ENCODE measurements around the gene FAM117B. TPM values are rescaled to one million over a fixed set of nuclear protein-coding genes. Genes with fewer than 3 reads are reported as not detected.

The FAM117B gene
- total RNA-seq, 6 experiments from 2014 or later: 0.55 to 1.2 (median 0.87) TPM

GRCh38 chr2:202765436-202765835, 130.7 kb downstream of the FAM117B start:
- no peak overlapping the region for H3K4me3 Mint-ChIP-seq
- TF ChIP-seq, protein P1, sequence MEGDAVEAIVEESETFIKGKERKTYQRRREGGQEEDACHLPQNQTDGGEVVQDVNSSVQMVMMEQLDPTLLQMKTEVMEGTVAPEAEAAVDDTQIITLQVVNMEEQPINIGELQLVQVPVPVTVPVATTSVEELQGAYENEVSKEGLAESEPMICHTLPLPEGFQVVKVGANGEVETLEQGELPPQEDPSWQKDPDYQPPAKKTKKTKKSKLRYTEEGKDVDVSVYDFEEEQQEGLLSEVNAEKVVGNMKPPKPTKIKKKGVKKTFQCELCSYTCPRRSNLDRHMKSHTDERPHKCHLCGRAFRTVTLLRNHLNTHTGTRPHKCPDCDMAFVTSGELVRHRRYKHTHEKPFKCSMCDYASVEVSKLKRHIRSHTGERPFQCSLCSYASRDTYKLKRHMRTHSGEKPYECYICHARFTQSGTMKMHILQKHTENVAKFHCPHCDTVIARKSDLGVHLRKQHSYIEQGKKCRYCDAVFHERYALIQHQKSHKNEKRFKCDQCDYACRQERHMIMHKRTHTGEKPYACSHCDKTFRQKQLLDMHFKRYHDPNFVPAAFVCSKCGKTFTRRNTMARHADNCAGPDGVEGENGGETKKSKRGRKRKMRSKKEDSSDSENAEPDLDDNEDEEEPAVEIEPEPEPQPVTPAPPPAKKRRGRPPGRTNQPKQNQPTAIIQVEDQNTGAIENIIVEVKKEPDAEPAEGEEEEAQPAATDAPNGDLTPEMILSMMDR (IDR thresholded peaks at IDR 0.05): no peak
- H3K9me3 Mint-ChIP-seq: no peaks in the 10 kb centered on the region
- no peaks in the 10 kb centered on the region for H3K4me1 Mint-ChIP-seq (ENCODE audit: low read depth)
- no peaks in the 10 kb centered on the region for H3K27me3 Mint-ChIP-seq (ENCODE audit: insufficient read depth)
- H3K36me3 Mint-ChIP-seq (ENCODE audit: low read depth): no peaks in the 10 kb centered on the region
- no peak overlapping the region for H3K27ac Mint-ChIP-seq
- DNase-seq: no peak

DNA sequence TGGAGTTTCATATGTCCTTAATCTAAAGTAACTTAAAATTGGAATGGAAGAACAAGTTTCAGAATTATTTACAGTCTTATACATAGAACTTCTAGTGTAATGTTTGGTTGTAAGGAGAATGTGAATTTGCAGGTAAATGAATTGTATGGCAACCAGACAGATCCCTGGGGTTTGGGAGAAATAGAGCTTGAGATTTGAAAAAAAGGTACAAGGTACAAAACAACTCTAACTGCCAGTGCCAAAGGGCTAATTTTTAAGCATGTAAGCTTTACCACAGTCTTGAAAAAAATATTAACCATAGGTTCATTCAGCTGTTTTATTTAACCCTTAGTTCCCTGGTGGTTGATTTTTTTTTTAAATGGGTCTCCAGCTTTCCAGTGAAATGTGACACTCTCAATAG, 133.5 kb downstream of the FAM117B start:
- no peaks in the 10 kb centered on the region for H3K9me3 Mint-ChIP-seq
- no peak overlapping the region for H3K4me3 Mint-ChIP-seq
- no peaks in the 10 kb centered on the region for H3K4me1 Mint-ChIP-seq (ENCODE audit: low read depth)
- no peaks in the 10 kb centered on the region for H3K27me3 Mint-ChIP-seq (ENCODE audit: insufficient read depth)
- no peak overlapping the region for H3K27ac Mint-ChIP-seq
- TF ChIP-seq, protein P1 (IDR thresholded peaks at IDR 0.05): no peak
- H3K36me3 Mint-ChIP-seq (ENCODE audit: low read depth): no peaks in the 10 kb centered on the region
- no peak for DNase-seq

GRCh38 chr2:202769201-202769600, 134.4 kb downstream of the FAM117B start:
- H3K27ac Mint-ChIP-seq: no peak overlapping the region
- no peaks in the 10 kb centered on the region for H3K36me3 Mint-ChIP-seq (ENCODE audit: low read depth)
- H3K4me3 Mint-ChIP-seq: no peak overlapping the region
- no peaks in the 10 kb centered on the region for H3K9me3 Mint-ChIP-seq
- H3K27me3 Mint-ChIP-seq (ENCODE audit: insufficient read depth): no peaks in the 10 kb centered on the region
- no peak for DNase-seq
- no peaks in the 10 kb centered on the region for H3K4me1 Mint-ChIP-seq (ENCODE audit: low read depth)
- TF ChIP-seq, protein P1 (IDR thresholded peaks at IDR 0.05): no peak

- Mint-ChIP-seq H3K27ac (no peak overlapping the region), H3K4me3 (no peak overlapping the region), H3K9me3 (no peaks in the 10 kb centered on the region), H3K4me1 (ENCODE audit: low read depth) (no peaks in the 10 kb centered on the region), H3K36me3 (ENCODE audit: low read depth) (no peaks in the 10 kb centered on the region), H3K27me3 (ENCODE audit: insufficient read depth) (no peaks in the 10 kb centered on the region)
- TF ChIP-seq, protein P1 (IDR thresholded peaks at IDR 0.05): no peak
- no peak for DNase-seq
These were observed 136.6 kb downstream of the FAM117B start for GRCh38 chr2:202771336-202771735.

GRCh38 chr2:202771741-202772460, 137.1 kb downstream of the FAM117B start:
- H3K9me3 Mint-ChIP-seq: no peaks in the 10 kb centered on the region
- no peaks in the 10 kb centered on the region for H3K4me1 Mint-ChIP-seq (ENCODE audit: low read depth)
- H3K27me3 Mint-ChIP-seq (ENCODE audit: insufficient read depth): no peaks in the 10 kb centered on the region
- H3K36me3 Mint-ChIP-seq (ENCODE audit: low read depth): no peaks in the 10 kb centered on the region
- no peak overlapping the region for H3K4me3 Mint-ChIP-seq
- TF ChIP-seq, protein P1 (IDR thresholded peaks at IDR 0.05): no peak
- DNase-seq: no peak
- no peak overlapping the region for H3K27ac Mint-ChIP-seq

All from HFFc6 (cell line).